ENCODE measurements around the gene SLN.
"Not testable (repeated sequence)": the region's sequence is repeated elsewhere in the genome, so short reads cannot be mapped to it uniquely, and the experiment has no call there.

DNA sequence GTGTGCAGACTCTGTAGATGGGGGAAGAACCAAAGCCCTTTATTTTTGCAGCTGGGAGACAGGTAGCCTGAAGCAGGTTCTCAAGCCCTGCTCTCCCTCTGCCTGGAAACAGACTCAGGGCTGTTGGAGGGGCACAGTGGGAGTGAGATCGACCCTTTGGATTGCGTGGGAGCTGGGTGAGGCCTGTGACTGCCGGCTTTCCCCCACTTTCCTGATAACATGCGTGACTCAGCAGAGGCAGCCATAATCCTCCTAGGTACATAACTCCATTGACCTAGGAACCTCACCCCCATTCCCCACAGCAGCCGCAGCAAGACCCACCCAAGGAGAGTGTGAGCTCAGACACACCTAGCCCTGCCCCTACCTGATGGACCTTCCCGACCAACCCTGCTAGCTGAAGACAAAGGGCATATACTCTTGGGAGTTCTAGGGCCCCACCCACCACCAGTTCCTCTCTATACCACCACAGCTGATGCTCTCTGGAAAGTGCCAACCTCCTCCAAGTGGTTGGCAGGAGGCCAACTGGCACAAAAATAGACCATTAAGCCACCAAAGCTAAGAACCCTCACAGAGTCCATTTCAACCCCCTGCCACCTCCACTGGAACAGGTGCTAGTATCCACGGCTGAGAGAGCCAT is 47.0 kb upstream of the SLN start:
- TF ChIP-seq, protein P1, sequence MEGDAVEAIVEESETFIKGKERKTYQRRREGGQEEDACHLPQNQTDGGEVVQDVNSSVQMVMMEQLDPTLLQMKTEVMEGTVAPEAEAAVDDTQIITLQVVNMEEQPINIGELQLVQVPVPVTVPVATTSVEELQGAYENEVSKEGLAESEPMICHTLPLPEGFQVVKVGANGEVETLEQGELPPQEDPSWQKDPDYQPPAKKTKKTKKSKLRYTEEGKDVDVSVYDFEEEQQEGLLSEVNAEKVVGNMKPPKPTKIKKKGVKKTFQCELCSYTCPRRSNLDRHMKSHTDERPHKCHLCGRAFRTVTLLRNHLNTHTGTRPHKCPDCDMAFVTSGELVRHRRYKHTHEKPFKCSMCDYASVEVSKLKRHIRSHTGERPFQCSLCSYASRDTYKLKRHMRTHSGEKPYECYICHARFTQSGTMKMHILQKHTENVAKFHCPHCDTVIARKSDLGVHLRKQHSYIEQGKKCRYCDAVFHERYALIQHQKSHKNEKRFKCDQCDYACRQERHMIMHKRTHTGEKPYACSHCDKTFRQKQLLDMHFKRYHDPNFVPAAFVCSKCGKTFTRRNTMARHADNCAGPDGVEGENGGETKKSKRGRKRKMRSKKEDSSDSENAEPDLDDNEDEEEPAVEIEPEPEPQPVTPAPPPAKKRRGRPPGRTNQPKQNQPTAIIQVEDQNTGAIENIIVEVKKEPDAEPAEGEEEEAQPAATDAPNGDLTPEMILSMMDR (IDR thresholded peaks at IDR 0.05) = not testable (repeated sequence)
- TF ChIP-seq ZFX (IDR thresholded peaks at IDR 0.05; ENCODE audit: borderline replicate concordance) = not testable (repeated sequence)
